KOPT-K1 (cell line): Measurements from ENCODE around the gene CCNH.

Experiments used
- H3K27ac ChIP-seq: fragments of 200-600 bp; sonication (generic); 2 replicates; pipeline ENCODE4 v1.5.1; 2016; ENCODE audit warnings: antibody characterized with exemption, mild to moderate bottlenecking, low read depth, low read length; ENCODE audit not compliant: poor library complexity, severe bottlenecking
- H3K36me3 ChIP-seq: fragments of 200-600 bp; sonication (generic); 2 replicates; pipeline ENCODE4 v1.5.1; 2017; ENCODE audit warnings: antibody characterized with exemption, mild to moderate bottlenecking, low read length, moderate library complexity; ENCODE audit not compliant: insufficient read depth
- H3K9me3 ChIP-seq: fragments of 200-600 bp; sonication (generic); 2 replicates; pipeline ENCODE4 v1.5.1; 2017; ENCODE audit warnings: antibody characterized with exemption, low read length, mild to moderate bottlenecking; ENCODE audit not compliant: insufficient read depth, poor library complexity, severe bottlenecking

Gene CCNH

DNA sequence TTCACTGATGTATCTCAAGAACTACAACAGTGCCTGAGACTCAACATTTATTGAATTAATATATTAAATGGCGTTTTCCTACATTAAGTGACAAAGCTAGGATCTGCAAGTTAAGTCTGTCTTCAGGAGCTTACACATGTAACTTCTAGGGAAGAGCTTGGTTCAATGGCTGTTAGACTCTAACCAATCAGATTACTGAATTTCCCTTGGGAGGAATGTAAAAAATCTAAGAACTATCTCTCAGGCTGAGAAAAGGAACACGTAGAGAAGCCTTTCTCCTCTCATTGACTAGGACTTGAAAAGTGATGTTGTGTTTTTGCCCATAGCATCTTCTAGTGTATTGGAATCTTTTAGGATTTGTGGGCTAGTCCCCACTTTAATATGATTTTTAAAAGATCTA lies 53.6 kb downstream of the CCNH start:
- Histone ChIP-seq H3K36me3 (peaks cover 41% of the 10 kb centered on the region), H3K27ac (no peak overlapping the region), H3K9me3 (no peaks in the 10 kb centered on the region)

DNA sequence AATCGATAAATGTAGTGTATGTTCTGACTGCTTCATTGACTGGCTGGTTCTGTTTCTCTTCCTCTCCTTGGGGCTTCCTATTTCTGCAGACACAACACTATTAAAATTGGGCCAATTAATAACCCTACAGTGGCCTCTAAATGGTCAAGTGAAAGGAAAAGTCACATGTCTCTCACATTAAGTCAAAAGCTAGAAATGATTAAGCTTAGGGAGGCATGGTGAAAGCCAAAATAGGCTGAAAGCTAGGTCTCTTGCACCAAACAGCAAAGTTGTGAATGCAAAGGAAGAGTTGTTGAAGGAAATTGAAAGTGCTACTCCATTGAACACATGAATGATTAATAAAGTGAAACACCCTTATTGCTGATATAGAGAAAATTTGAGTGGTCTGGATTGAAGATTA lies 58.2 kb downstream of the CCNH start:
- H3K27ac ChIP-seq = no peak overlapping the region

DNA sequence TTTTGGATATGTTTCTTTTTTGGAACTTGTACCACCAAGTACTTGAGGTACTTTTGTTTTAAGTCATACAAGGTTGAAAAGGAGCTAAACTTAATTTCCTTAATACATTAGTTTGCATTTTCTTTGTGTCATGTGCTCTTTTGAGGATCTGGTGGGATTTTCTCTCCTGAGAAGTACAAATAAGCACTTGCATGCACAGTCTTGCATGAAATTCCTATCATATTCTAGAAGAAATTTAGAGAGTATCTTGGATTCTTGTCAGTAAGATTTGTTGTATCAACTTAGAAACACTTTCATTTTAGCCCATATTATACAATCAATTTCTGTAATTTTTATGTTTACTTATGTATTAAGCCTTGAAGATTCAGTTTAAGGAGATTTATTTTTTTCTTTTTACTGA lies 64.9 kb downstream of the CCNH start:
- H3K27ac ChIP-seq = no peak overlapping the region

More for the DNA sequence above, 58.2 kb downstream of the CCNH start:
- Histone ChIP-seq H3K36me3 (peaks cover 25% of the 10 kb centered on the region), H3K9me3 (no peaks in the 10 kb centered on the region)

DNA sequence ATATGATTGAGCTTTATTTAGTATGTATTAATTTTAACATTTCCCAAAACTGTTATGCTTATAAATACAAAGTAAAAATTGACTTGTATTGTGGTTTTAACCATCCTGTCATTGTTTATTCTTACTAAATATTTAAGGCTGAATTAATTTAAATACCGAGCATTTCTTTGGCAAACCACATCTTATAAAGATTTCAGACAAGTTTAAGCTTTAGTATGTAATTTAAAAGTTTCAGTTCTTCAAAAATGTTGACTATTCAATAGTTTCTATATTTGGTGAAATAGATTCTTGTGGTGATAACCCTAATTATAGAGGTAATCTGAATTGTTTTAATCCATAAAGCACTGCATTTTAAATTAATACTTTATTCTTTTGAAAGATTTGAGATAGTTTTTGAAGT lies 65.5 kb downstream of the CCNH start:
- Histone ChIP-seq H3K36me3 (peaks cover 39% of the 10 kb centered on the region), H3K27ac (no peak overlapping the region), H3K9me3 (peaks cover 5% of the 10 kb centered on the region)

More for the DNA sequence above, 64.9 kb downstream of the CCNH start:
- Histone ChIP-seq H3K9me3 (peaks cover 5% of the 10 kb centered on the region), H3K36me3 (peaks cover 35% of the 10 kb centered on the region)
